ENCODE data around the gene KRT3.

DNA sequence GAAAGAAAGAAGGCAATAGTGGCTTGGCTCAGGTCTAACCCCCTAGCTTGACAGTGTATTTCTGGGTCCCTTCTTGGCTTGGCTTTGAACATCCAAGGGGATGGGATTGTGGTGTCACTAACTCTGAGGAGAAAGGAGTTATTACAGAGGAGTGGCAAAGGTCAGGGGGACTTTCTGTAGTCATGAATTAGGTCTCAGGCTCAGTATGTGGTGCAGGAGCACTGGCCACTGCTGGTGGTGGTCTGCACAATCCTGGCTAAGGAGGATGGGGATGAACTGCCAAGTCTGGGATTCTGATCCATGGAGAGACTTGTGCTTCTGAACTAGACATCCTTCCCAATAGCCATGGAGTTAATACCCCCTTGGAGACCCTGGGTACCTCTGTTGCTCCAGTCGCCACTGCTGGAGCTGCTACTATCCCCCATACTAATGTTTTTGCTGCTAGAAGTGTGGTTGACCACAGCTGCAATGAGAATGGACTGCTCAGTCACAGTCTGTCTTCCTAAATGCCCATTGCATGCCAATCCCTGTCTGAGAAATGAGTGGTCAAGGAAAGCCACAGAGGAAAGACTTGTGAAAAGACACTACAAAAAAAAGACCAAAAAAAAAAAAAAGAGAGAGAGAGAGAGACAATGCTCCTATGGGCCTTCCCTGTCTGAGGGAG, 51.3 kb downstream of the KRT3 start:
- TF ChIP-seq, protein P1, sequence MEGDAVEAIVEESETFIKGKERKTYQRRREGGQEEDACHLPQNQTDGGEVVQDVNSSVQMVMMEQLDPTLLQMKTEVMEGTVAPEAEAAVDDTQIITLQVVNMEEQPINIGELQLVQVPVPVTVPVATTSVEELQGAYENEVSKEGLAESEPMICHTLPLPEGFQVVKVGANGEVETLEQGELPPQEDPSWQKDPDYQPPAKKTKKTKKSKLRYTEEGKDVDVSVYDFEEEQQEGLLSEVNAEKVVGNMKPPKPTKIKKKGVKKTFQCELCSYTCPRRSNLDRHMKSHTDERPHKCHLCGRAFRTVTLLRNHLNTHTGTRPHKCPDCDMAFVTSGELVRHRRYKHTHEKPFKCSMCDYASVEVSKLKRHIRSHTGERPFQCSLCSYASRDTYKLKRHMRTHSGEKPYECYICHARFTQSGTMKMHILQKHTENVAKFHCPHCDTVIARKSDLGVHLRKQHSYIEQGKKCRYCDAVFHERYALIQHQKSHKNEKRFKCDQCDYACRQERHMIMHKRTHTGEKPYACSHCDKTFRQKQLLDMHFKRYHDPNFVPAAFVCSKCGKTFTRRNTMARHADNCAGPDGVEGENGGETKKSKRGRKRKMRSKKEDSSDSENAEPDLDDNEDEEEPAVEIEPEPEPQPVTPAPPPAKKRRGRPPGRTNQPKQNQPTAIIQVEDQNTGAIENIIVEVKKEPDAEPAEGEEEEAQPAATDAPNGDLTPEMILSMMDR (IDR thresholded peaks at IDR 0.05; ENCODE audit: low read depth, low read length, poor library complexity, severe bottlenecking) = no peak
- no peak for TF ChIP-seq EZH2phosphoT487 (IDR thresholded peaks at IDR 0.05; ENCODE audit: borderline replicate concordance, low read length)

Data from DOHH2 (cell line).